DND-41 (cell line): ENCODE measurements around the gene AUTS2.

Source experiments
- ATAC-seq: fragments of 200-7000 bp; cut with Tn5 transposase; 3 replicates; pipeline ENCODE4 v1.9.1; 2021; ENCODE audit warnings: low read depth; ENCODE audit not compliant: insufficient read depth
- DNase-seq: peaks from one replicate; pipeline ENCODE4 v3.0.0-alpha.2; 2020
- H2AFZ ChIP-seq: 2 replicates; pipeline ENCODE4 v1.6.0; 2012; ENCODE audit warnings: low read depth, low read length
- H3K27ac ChIP-seq: 2 replicates; pipeline ENCODE4 v1.5.1; 2012; ENCODE audit warnings: low read length, inconsistent platforms
- H3K27me3 ChIP-seq: fragments of 200-600 bp; sonication (generic); 2 replicates; pipeline ENCODE4 v1.6.0; 2012; ENCODE audit warnings: low read length, mild to moderate bottlenecking, inconsistent platforms; ENCODE audit not compliant: insufficient read depth, poor library complexity
- H3K36me3 ChIP-seq: 2 replicates; pipeline ENCODE4 v1.5.1; 2012; ENCODE audit warnings: low read length, inconsistent platforms; ENCODE audit not compliant: insufficient read depth
- H3K4me1 ChIP-seq: 2 replicates; pipeline ENCODE4 v1.5.1; 2012; ENCODE audit warnings: mild to moderate bottlenecking, low read length; ENCODE audit not compliant: insufficient read depth
- H3K4me2 ChIP-seq: 2 replicates; pipeline ENCODE4 v1.6.0; 2012; ENCODE audit warnings: mild to moderate bottlenecking, moderate library complexity, low read length, inconsistent platforms; ENCODE audit not compliant: insufficient read depth
- H3K4me3 ChIP-seq, 2 experiments: fragments of 200-600 bp in 1 of 2; shearing (Covaris generic) in 1 of 2; 2 replicates each; pipeline ENCODE4 v1.5.1; 2012 to 2016; ENCODE audit warnings: inconsistent platforms in 2 of 2, low read length in 2 of 2, mild to moderate bottlenecking in 2 of 2, low read depth in 1 of 2, moderate library complexity in 1 of 2
- H3K79me2 ChIP-seq: 2 replicates; pipeline ENCODE4 v1.6.0; 2012; ENCODE audit warnings: low read length, inconsistent platforms; ENCODE audit not compliant: insufficient read depth
- H3K9ac ChIP-seq: 2 replicates; pipeline ENCODE4 v1.6.0; 2012; ENCODE audit warnings: low read depth, mild to moderate bottlenecking, inconsistent platforms, low read length, moderate library complexity
- H3K9me3 ChIP-seq: 2 replicates; pipeline ENCODE4 v1.5.1; 2012; ENCODE audit warnings: low read length, moderate library complexity, mild to moderate bottlenecking, inconsistent platforms; ENCODE audit not compliant: insufficient read depth, severe bottlenecking
- H4K20me1 ChIP-seq: 2 replicates; pipeline ENCODE4 v1.6.0; 2012; ENCODE audit warnings: low read length; ENCODE audit not compliant: insufficient read depth
- EZH2 ChIP-seq: IDR thresholded peaks from 3 replicates; pipeline ENCODE4 v1.6.1; 2012; ENCODE audit warnings: borderline replicate concordance, low read depth, mild to moderate bottlenecking, moderate library complexity, low read length, inconsistent platforms; ENCODE audit not compliant: severe bottlenecking
- TF ChIP-seq, protein P1 (sequence below): IDR thresholded peaks from 2 replicates; pipeline ENCODE4 v1.5.1; 2012; ENCODE audit warnings: borderline replicate concordance, low read length, moderate library complexity, mild to moderate bottlenecking; ENCODE audit not compliant: poor library complexity, severe bottlenecking; ENCODE audit errors: extremely low read depth

AUTS2 gene

DNA sequence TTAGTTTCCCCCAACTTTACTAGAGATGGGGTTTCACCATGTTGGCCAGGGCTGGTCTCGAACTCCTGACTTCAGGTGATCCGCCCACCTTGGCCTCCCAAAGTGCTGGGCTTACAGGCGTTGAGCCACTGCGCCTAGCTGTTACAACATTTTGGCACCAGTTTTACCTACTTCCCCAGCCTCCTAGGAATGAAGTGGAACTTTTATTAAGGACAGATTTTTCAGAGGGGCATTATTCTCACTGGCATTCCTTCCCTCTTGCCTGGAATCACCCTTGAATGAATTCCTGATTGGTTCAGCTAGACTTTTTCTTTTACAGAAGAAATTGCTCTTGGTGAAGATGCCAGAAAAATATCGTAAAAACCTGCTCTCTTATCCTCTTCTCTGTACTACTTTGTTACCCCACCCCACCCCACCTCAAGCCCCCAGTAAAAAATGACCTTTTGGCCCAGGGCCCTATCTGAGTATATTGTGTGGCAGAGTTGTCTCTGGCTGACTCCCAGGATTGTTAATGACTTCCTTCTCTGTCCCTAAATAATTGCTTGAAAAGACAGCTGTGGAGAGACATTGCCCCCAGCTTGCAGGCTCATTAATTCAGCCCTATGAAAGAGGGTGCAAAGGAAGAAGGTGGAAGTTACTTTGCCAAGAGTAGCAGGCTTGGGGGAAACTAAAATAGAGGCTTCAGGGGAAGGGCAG lies 189.6 kb downstream of the AUTS2 start:
- ATAC-seq (no peak), DNase-seq (no peak)
- no peak overlapping the region for H3K4me2 ChIP-seq
- H2AFZ ChIP-seq: no peak overlapping the region
- no peaks in the 10 kb centered on the region for H3K27me3 ChIP-seq
- no peaks in the 10 kb centered on the region for H3K9me3 ChIP-seq
- no peak for TF ChIP-seq EZH2
- TF ChIP-seq, protein P1, sequence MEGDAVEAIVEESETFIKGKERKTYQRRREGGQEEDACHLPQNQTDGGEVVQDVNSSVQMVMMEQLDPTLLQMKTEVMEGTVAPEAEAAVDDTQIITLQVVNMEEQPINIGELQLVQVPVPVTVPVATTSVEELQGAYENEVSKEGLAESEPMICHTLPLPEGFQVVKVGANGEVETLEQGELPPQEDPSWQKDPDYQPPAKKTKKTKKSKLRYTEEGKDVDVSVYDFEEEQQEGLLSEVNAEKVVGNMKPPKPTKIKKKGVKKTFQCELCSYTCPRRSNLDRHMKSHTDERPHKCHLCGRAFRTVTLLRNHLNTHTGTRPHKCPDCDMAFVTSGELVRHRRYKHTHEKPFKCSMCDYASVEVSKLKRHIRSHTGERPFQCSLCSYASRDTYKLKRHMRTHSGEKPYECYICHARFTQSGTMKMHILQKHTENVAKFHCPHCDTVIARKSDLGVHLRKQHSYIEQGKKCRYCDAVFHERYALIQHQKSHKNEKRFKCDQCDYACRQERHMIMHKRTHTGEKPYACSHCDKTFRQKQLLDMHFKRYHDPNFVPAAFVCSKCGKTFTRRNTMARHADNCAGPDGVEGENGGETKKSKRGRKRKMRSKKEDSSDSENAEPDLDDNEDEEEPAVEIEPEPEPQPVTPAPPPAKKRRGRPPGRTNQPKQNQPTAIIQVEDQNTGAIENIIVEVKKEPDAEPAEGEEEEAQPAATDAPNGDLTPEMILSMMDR: no peak
- H3K36me3 ChIP-seq: no peaks in the 10 kb centered on the region
- H3K79me2 ChIP-seq: peaks cover 31% of the 10 kb centered on the region
- H3K9ac ChIP-seq: no peak overlapping the region
- no peak overlapping the region for H3K4me3 ChIP-seq
- H4K20me1 ChIP-seq: peaks cover 15% of the 10 kb centered on the region
- no peaks in the 10 kb centered on the region for H3K4me1 ChIP-seq
- no peak overlapping the region for H3K27ac ChIP-seq

DNA sequence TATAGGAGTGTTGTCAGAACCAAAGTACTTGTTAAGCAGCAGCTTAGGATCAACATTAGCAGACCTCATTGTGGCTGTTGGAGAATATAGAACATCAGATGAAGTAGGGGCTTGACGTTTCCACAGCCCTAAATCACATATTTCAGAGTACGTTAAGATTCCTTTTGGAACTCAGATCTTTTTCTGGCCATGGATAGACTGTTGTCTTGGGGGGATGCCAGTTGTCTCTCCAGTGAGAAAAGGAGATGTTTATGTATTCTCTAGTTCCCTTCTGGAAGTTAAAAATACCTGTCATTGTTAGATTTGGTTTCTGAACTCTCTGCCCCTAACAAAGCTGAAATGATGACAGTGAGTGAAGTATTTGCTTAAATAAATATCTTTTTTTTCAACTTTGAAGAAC lies 191.3 kb downstream of the AUTS2 start:
- TF ChIP-seq, protein P1: no peak
- TF ChIP-seq EZH2: no peak
- Histone ChIP-seq H3K9me3 (no peaks in the 10 kb centered on the region), H2AFZ (no peak overlapping the region), H3K9ac (no peak overlapping the region), H3K4me3 (no peak overlapping the region), H3K4me2 (no peak overlapping the region), H3K79me2 (peaks cover 30% of the 10 kb centered on the region), H3K4me1 (no peaks in the 10 kb centered on the region), H3K27me3 (no peaks in the 10 kb centered on the region), H4K20me1 (peaks cover 20% of the 10 kb centered on the region), H3K27ac (no peak overlapping the region), H3K36me3 (no peaks in the 10 kb centered on the region)
- DNase-seq (no peak), ATAC-seq (no peak)

DNA sequence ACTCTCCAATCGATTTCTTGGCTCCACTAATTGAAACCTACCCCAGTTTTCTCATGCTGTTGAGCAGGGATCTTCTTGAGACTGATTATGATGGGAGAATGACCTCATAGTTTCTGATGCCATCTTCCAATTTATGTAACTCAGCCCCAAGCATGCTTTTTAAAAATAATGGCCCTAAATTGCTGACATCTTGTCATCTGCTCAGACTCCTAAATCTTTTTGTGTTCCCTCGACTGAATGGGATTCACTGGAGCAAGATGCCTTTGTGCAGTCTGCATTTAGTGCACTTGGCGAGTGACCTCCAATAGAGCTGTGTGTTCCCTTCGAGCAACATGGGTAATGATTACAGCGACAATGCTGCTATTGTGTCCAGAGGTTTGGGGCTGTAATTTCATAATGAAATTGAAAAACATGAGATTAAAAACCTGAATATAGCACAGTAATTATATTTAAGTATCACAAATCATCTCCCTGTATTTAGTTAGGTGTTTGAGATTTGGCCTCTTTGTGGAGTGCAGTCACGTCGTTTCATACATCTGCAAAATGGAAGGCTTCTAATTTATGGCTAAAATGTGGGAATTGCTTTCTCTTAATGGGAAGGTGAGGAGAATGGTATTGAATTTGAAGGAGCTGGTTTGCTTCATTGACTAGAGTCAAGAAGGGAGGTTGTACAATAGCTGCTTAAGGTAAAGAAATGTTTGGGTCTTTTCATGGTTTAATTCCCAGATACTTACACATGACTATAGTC lies 192.9 kb downstream of the AUTS2 start:
- no peak overlapping the region for H3K4me2 ChIP-seq
- peaks cover 20% of the 10 kb centered on the region for H3K79me2 ChIP-seq
- no peaks in the 10 kb centered on the region for H3K27me3 ChIP-seq
- no peak overlapping the region for H3K4me3 ChIP-seq
- DNase-seq (no peak), ATAC-seq (no peak)
- H2AFZ ChIP-seq: no peak overlapping the region
- H3K9ac ChIP-seq: no peak overlapping the region
- H4K20me1 ChIP-seq: peaks cover 17% of the 10 kb centered on the region
- H3K27ac ChIP-seq: no peak overlapping the region
- no peaks in the 10 kb centered on the region for H3K9me3 ChIP-seq
- no peaks in the 10 kb centered on the region for H3K4me1 ChIP-seq
- no peak for TF ChIP-seq EZH2
- TF ChIP-seq, protein P1: no peak
- H3K36me3 ChIP-seq: no peaks in the 10 kb centered on the region
